Hepatic stellate cell (primary cell): ENCODE results near the gene HOXA7.

ENCODE experiments used
- DNase-seq: peaks from one replicate; pipeline ENCODE4 v3.0.0; 2011; ENCODE audit warnings: low spot score

The HOXA7 gene

GRCh38 chr7:27182285-27182841, 25.9 kb upstream of the HOXA7 start:
- no peak for DNase-seq

- DNase-seq: no peak
These were observed 25.4 kb upstream of the HOXA7 start for GRCh38 chr7:27181795-27182275.

GRCh38 chr7:27180431-27181420, 24.3 kb upstream of the HOXA7 start:
- no peak for DNase-seq

GRCh38 chr7:27179503-27180430, 23.3 kb upstream of the HOXA7 start:
- DNase-seq: peak; percentile 85

GRCh38 chr7:27179030-27179429, 22.6 kb upstream of the HOXA7 start:
- no peak for DNase-seq

GRCh38 chr7:27178366-27178765, 21.9 kb upstream of the HOXA7 start:
- no peak for DNase-seq

- no peak for DNase-seq
These were observed 21.4 kb upstream of the HOXA7 start for GRCh38 chr7:27177795-27178320.

GRCh38 chr7:27176962-27177794, 20.7 kb upstream of the HOXA7 start:
- DNase-seq: no peak

- no peak for DNase-seq
These were observed 20.0 kb upstream of the HOXA7 start for GRCh38 chr7:27176524-27176845.

GRCh38 chr7:27175626-27176523, 19.4 kb upstream of the HOXA7 start:
- DNase-seq: no peak

GRCh38 chr7:27174874-27175625, 18.6 kb upstream of the HOXA7 start:
- DNase-seq: no peak

GRCh38 chr7:27173956-27174873, 17.7 kb upstream of the HOXA7 start, which contains the start of gene HOXA10:
TSS of gene HOXA10 (minus strand) at chr7:27174320. CDS start at chr7:27174306, 14 bp downstream.
- DNase-seq: no peak

- DNase-seq: no peak
These were observed 17.1 kb upstream of the HOXA7 start for GRCh38 chr7:27173511-27173955.

- no peak for DNase-seq
These were observed 16.5 kb upstream of the HOXA7 start for GRCh38 chr7:27172823-27173510.

- DNase-seq: no peak
These were observed 15.9 kb upstream of the HOXA7 start for GRCh38 chr7:27172315-27172774.

GRCh38 chr7:27171637-27172314, 15.3 kb upstream of the HOXA7 start:
- no peak for DNase-seq

- no peak for DNase-seq
These were observed 14.8 kb upstream of the HOXA7 start for GRCh38 chr7:27171325-27171636.
